Measurements from ENCODE around the gene CTBP2. TPM values are rescaled to one million over a fixed set of nuclear protein-coding genes. Genes with fewer than 3 reads are reported as not detected.

CTBP2 gene
- total RNA-seq, 1 experiment from 2014 or later = 125 TPM

DNA sequence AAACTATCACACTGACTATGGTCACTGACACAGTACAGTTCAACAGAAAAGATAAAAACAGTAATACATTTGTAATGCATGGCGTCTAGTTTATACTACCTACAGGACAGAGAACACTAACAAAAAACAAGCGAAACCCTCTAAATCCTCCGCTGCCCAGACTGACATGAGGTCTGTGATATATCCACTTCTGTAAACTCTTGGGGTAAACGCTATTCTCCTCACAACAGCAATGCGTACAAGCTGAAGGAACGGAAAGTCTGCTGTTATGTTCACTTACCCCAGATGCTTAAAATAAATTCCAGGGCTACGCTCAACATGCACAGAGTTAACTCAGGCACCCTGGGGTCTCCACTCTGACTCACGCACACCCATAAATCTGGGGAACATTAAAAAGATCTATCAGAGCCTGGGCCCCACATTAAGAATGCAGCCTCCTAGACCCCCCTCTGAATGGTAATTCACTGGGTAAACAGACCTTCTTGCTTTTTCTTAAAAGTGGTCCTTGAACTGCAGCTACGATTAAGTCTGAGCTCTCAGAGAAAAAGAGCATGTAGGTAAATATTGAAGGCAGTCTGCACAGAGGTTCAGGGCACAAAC lies 105.6 kb downstream of the CTBP2 start:
- Histone ChIP-seq H3K4me3 (ENCODE audit: low read depth in 2 of 2, low read length in 2 of 2) (no peak overlapping the region), H3K9me3 (ENCODE audit: control insufficient read depth, insufficient read depth, low read depth, low read length) (no peaks in the 10 kb centered on the region), H3K4me1 (ENCODE audit: control insufficient read depth, insufficient read depth, low read length) (peaks cover 21% of the 10 kb centered on the region), H3K27me3 (ENCODE audit: control insufficient read depth, insufficient read depth, low read length) (no peaks in the 10 kb centered on the region), H3K36me3 (ENCODE audit: control insufficient read depth, insufficient read depth, low read length) (no peaks in the 10 kb centered on the region), H3K27ac (ENCODE audit: low read length) (no peak overlapping the region)
- TSS peak; percentile 23 for BruUV-seq (replicated peaks)
- ATAC-seq (no peak), DNase-seq (ENCODE audit: low read depth, low spot score) (no peak)
- POLR2A ChIA-PET = no interaction called here
- intact Hi-C loops (cut with micrococcal nuclease; ENCODE audit: unreplicated experiment) (no loop called here), in situ Hi-C loops (cut with HindIII; ENCODE audit: low pct_unique_long_range_greater_than_20kb, low sequenced_read_pairs) (no loop called here)
- CTCF ChIA-PET = no interaction called here
- TF ChIP-seq TCF7L2 (IDR thresholded peaks at IDR 0.05; ENCODE audit: low read depth, low read length) (no peak), POLR2AphosphoS5 (IDR thresholded peaks at IDR 0.05; ENCODE audit: low read depth, low read length) (no peak), SIN3A (IDR thresholded peaks at IDR 0.05; ENCODE audit: borderline replicate concordance, insufficient read depth, low read depth, low read length) (no peak)
- TF ChIP-seq, protein P1, sequence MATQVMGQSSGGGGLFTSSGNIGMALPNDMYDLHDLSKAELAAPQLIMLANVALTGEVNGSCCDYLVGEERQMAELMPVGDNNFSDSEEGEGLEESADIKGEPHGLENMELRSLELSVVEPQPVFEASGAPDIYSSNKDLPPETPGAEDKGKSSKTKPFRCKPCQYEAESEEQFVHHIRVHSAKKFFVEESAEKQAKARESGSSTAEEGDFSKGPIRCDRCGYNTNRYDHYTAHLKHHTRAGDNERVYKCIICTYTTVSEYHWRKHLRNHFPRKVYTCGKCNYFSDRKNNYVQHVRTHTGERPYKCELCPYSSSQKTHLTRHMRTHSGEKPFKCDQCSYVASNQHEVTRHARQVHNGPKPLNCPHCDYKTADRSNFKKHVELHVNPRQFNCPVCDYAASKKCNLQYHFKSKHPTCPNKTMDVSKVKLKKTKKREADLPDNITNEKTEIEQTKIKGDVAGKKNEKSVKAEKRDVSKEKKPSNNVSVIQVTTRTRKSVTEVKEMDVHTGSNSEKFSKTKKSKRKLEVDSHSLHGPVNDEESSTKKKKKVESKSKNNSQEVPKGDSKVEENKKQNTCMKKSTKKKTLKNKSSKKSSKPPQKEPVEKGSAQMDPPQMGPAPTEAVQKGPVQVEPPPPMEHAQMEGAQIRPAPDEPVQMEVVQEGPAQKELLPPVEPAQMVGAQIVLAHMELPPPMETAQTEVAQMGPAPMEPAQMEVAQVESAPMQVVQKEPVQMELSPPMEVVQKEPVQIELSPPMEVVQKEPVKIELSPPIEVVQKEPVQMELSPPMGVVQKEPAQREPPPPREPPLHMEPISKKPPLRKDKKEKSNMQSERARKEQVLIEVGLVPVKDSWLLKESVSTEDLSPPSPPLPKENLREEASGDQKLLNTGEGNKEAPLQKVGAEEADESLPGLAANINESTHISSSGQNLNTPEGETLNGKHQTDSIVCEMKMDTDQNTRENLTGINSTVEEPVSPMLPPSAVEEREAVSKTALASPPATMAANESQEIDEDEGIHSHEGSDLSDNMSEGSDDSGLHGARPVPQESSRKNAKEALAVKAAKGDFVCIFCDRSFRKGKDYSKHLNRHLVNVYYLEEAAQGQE (IDR thresholded peaks at IDR 0.05; ENCODE audit: insufficient read depth in 1 of 2, low read depth in 2 of 2, low read length in 1 of 2) = no peak
- TF ChIP-seq, protein P2, sequence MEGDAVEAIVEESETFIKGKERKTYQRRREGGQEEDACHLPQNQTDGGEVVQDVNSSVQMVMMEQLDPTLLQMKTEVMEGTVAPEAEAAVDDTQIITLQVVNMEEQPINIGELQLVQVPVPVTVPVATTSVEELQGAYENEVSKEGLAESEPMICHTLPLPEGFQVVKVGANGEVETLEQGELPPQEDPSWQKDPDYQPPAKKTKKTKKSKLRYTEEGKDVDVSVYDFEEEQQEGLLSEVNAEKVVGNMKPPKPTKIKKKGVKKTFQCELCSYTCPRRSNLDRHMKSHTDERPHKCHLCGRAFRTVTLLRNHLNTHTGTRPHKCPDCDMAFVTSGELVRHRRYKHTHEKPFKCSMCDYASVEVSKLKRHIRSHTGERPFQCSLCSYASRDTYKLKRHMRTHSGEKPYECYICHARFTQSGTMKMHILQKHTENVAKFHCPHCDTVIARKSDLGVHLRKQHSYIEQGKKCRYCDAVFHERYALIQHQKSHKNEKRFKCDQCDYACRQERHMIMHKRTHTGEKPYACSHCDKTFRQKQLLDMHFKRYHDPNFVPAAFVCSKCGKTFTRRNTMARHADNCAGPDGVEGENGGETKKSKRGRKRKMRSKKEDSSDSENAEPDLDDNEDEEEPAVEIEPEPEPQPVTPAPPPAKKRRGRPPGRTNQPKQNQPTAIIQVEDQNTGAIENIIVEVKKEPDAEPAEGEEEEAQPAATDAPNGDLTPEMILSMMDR (IDR thresholded peaks at IDR 0.05) = no peak

DNA sequence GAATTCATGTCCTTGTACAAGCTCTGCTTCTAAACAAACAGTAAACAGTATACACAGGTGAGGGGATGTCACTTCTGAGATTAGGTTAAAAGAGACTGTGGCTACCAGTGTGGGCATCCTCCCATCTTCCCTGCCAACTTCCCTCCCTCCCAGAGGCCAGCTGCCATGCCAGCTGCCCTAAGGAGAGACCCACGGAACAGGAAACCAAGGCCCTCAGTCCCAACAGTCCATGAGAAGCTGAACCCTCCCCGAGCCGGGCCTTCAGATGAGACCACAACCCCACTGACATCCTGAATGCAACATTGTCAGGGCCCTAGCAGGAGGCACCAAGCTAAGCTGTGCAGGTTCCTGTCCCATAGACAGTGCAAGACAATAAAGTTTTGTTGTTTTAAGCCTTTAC lies 106.1 kb downstream of the CTBP2 start:
- in situ Hi-C loops (cut with HindIII; ENCODE audit: low pct_unique_long_range_greater_than_20kb, low sequenced_read_pairs) = no loop called here
- DNase-seq (ENCODE audit: low read depth, low spot score) (no peak), ATAC-seq (no peak)
- no TSS peak for BruUV-seq (replicated peaks)
- CTCF ChIA-PET = interaction anchor here (0.6 kb wide), 1 partner anchor 143 kb away, joined by 5 read pairs; no protein-coding TSS in a partner anchor
- Histone ChIP-seq H3K27ac (ENCODE audit: low read length) (no peak overlapping the region), H3K27me3 (ENCODE audit: control insufficient read depth, insufficient read depth, low read length) (no peaks in the 10 kb centered on the region), H3K36me3 (ENCODE audit: control insufficient read depth, insufficient read depth, low read length) (no peaks in the 10 kb centered on the region), H3K9me3 (ENCODE audit: control insufficient read depth, insufficient read depth, low read depth, low read length) (no peaks in the 10 kb centered on the region), H3K4me1 (ENCODE audit: control insufficient read depth, insufficient read depth, low read length) (peaks cover 27% of the 10 kb centered on the region), H3K4me3 (ENCODE audit: low read depth in 2 of 2, low read length in 2 of 2) (no peak overlapping the region)
- intact Hi-C loops (cut with micrococcal nuclease; ENCODE audit: unreplicated experiment) = no loop called here
- TF ChIP-seq, protein P1 (IDR thresholded peaks at IDR 0.05; ENCODE audit: insufficient read depth in 1 of 2, low read depth in 2 of 2, low read length in 1 of 2) = no peak
- no peak for TF ChIP-seq SIN3A (IDR thresholded peaks at IDR 0.05; ENCODE audit: borderline replicate concordance, insufficient read depth, low read depth, low read length)
- POLR2A ChIA-PET = no interaction called here

Data from Panc1 (cell line).